ENCODE results near the gene FGD4.

FGD4 gene

GRCh38 chr12:32402946-32403345, 3.6 kb downstream of the FGD4 start:
- DNase-seq (ENCODE audit: low read depth in 2 of 2) = no peak

GRCh38 chr12:32407795-32408194, 8.4 kb downstream of the FGD4 start:
- no peak for DNase-seq (ENCODE audit: low read depth in 2 of 2)

GRCh38 chr12:32413412-32413811, 14.1 kb downstream of the FGD4 start:
- no peak for DNase-seq (ENCODE audit: low read depth in 2 of 2)

GRCh38 chr12:32418221-32418620, 18.9 kb downstream of the FGD4 start:
- no peak for DNase-seq (ENCODE audit: low read depth in 2 of 2)

GRCh38 chr12:32418903-32419519, 19.7 kb downstream of the FGD4 start:
- no peak for DNase-seq (ENCODE audit: low read depth in 2 of 2)

GRCh38 chr12:32419520-32419960, 20.2 kb downstream of the FGD4 start:
- no peak for DNase-seq (ENCODE audit: low read depth in 2 of 2)

- DNase-seq (ENCODE audit: low read depth in 2 of 2) = no peak
These were observed 21.0 kb downstream of the FGD4 start for GRCh38 chr12:32420356-32420755.

GRCh38 chr12:32423559-32423958, 24.2 kb downstream of the FGD4 start:
- no peak for DNase-seq (ENCODE audit: low read depth in 2 of 2)

- no peak for DNase-seq (ENCODE audit: low read depth in 2 of 2)
These were observed 31.7 kb downstream of the FGD4 start for GRCh38 chr12:32431025-32431424.

- DNase-seq (ENCODE audit: low read depth in 2 of 2) = no peak
These were observed 36.8 kb downstream of the FGD4 start for GRCh38 chr12:32435921-32436705.

- no peak for DNase-seq (ENCODE audit: low read depth in 2 of 2)
These were observed 37.7 kb downstream of the FGD4 start for GRCh38 chr12:32437095-32437515.

- no peak for DNase-seq (ENCODE audit: low read depth in 2 of 2)
These were observed 40.9 kb downstream of the FGD4 start for GRCh38 chr12:32440120-32440865.

GRCh38 chr12:32443491-32443890, 44.1 kb downstream of the FGD4 start:
- no peak for DNase-seq (ENCODE audit: low read depth in 2 of 2)

GRCh38 chr12:32444895-32445294, 45.5 kb downstream of the FGD4 start:
- no peak for DNase-seq (ENCODE audit: low read depth in 2 of 2)

- no peak for DNase-seq (ENCODE audit: low read depth in 2 of 2)
These were observed 46.0 kb downstream of the FGD4 start for GRCh38 chr12:32445356-32445755.

GRCh38 chr12:32446316-32447119, 47.2 kb downstream of the FGD4 start:
- DNase-seq (ENCODE audit: low read depth in 2 of 2) = no peak

GRCh38 chr12:32448586-32448985, 49.2 kb downstream of the FGD4 start:
- DNase-seq (ENCODE audit: low read depth in 2 of 2) = no peak

GRCh38 chr12:32450363-32450762, 51.0 kb downstream of the FGD4 start:
- DNase-seq (ENCODE audit: low read depth in 2 of 2) = no peak

- no peak for DNase-seq (ENCODE audit: low read depth in 2 of 2)
These were observed 51.4 kb downstream of the FGD4 start for GRCh38 chr12:32450768-32451167.

GRCh38 chr12:32451816-32452215, 52.5 kb downstream of the FGD4 start:
- no peak for DNase-seq (ENCODE audit: low read depth in 2 of 2)

GRCh38 chr12:32454075-32454474, 54.7 kb downstream of the FGD4 start:
- DNase-seq (ENCODE audit: low read depth in 2 of 2) = no peak

- DNase-seq (ENCODE audit: low read depth in 2 of 2) = no peak
These were observed 55.5 kb downstream of the FGD4 start for GRCh38 chr12:32454866-32455265.

All from activated CD4-positive, alpha-beta T cell treated with anti-CD3 and anti-CD28 coated beads for 24 hours (primary cell).